Spleen (tissue), 11 donors: ENCODE measurements around the gene MUC4. TPM values are rescaled to one million over a fixed set of nuclear protein-coding genes. Genes with fewer than 3 reads are reported as not detected.

ENCODE experiments used
- DNase-seq: peaks from one replicate; pipeline ENCODE4 v3.0.0-alpha.2; 2020
- H3K27ac ChIP-seq, 8 donors: fragments of 200-600 bp; sonication (generic) in 7 of 8; 1 replicate in 4 of 8; 2 replicates in 4 of 8; pipeline versions ENCODE4 v1.5.0 to v1.8.0; 2016 to 2021; ENCODE audit warnings: inconsistent platforms in 4 of 8, mild to moderate bottlenecking in 4 of 8, moderate library complexity in 1 of 8
- H3K27me3 ChIP-seq, 7 donors: fragments of 200-600 bp; sonication (generic) in 6 of 7; replicated peaks in 1 of 7; 1 replicate in 4 of 7; 2 replicates in 3 of 7; pipeline versions ENCODE4 v1.5.0 to v1.8.0; 2016 to 2021; ENCODE audit warnings: inconsistent platforms in 3 of 7, mild to moderate bottlenecking in 1 of 7
- H3K36me3 ChIP-seq, 6 donors: fragments of 200-600 bp; sonication (generic) in 5 of 6; 1 replicate in 4 of 6; 2 replicates in 2 of 6; pipeline versions ENCODE4 v1.5.0 to v1.8.0; 2016 to 2021; ENCODE audit warnings: inconsistent platforms in 2 of 6
- H3K4me1 ChIP-seq, 6 donors: fragments of 200-600 bp; sonication (generic) in 5 of 6; 1 replicate in 3 of 6; 2 replicates in 3 of 6; pipeline versions ENCODE4 v1.5.0 to v1.8.0; 2016 to 2021; ENCODE audit warnings: inconsistent platforms in 3 of 6
- H3K4me3 ChIP-seq, 8 donors: fragments of 200-600 bp; sonication (generic) in 7 of 8; 1 replicate in 4 of 8; 2 replicates in 4 of 8; pipeline versions ENCODE4 v1.5.0 to v1.8.0; 2016 to 2021; ENCODE audit warnings: inconsistent platforms in 4 of 8, mild to moderate bottlenecking in 4 of 8, moderate library complexity in 2 of 8
- H3K9me3 ChIP-seq, 8 donors: fragments of 200-600 bp; sonication (generic) in 7 of 8; 1 replicate in 4 of 8; 2 replicates in 4 of 8; pipeline versions ENCODE4 v1.5.0 to v1.8.0; 2016 to 2021; ENCODE audit warnings: inconsistent platforms in 4 of 8
- CTCF ChIP-seq, 11 experiments: fragments of 200-600 bp in 7 of 11; fragments of 450-650 bp in 4 of 11; sonication (generic) in 4 of 11; IDR thresholded peaks in 8 of 11; conservative IDR thresholded peaks in 3 of 11; 1 replicate in 7 of 11; 2 replicates in 4 of 11; pipeline versions ENCODE4 v1.4.0 to v1.8.0; 2016 to 2021; ENCODE audit warnings: antibody characterized with exemption in 11 of 11, inconsistent platforms in 4 of 11, mild to moderate bottlenecking in 1 of 11
- POLR2A ChIP-seq, 3 donors: fragments of 450-650 bp; IDR thresholded peaks; one replicate each; pipeline ENCODE4 v1.5.1; 2017; ENCODE audit warnings: antibody characterized with exemption in 3 of 3, mild to moderate bottlenecking in 1 of 3
- POLR2AphosphoS5 ChIP-seq, 3 donors: sonication (generic); formaldehyde crosslinking; IDR thresholded peaks; one replicate each; pipeline ENCODE4 v1.5.1; 2017; ENCODE audit warnings: antibody characterized with exemption in 3 of 3
- WGBS, 5 donors: extraction: QIAGEN DNeasy Blood & Tissue Kit in 3 of 5; methylation state at CpG; one replicate each; pipeline versions ENCODE4 v1.1.5 to v1.1.7; 2013 to 2018; 5-methylcytosine and 5-hydroxymethylcytosine counted together
- intact Hi-C: fragments of 100-400 bp; cut with DNase I; formaldehyde crosslinking; loops from one replicate; pipeline ENCODE4 v1.15.0; 2023; ENCODE audit warnings: low total_unique reads
- polyA plus RNA-seq, 3 donors: library from polyadenylated mRNA; stranded (reverse); fragments of 200-250 nt; gene quantifications; one replicate each; pipeline ENCODE4 v1.2.1, GENCODE V29; 2013
- total RNA-seq, 7 donors: library from RNA; depleted of rRNA in 3 of 7; stranded (reverse); fragments of >200 nt in 3 of 7; fragmentation: NEBNext Ultra II Directional in 4 of 7; extraction: Animal tissue kit (Norgen Biotek cat#: 25700) in 4 of 7; gene quantifications; one replicate each; pipeline versions ENCODE4 v1.1.0 to v1.2.1, GENCODE V29; 2016 to 2021
- donor health status: healthy with polysubstance abuse.
- donor health status: DM: no; HTN: no; CAD: no; lungs with moderate emphysema.
- donor health status: DM: no; HTN: no; CAD: no.
- donor health status: Bipolar disorder and iron deficiency.
- donor health status: healthy.
- donor health status: DM: no; HTN: no; CAD: no.
- donor health status: DM: yes; HTN: yes; CAD: no.

MUC4 gene
- total and polyA plus RNA-seq, 10 donors = 0.02 to 0.03 TPM; not detected in 8

GRCh38 chr3:195703776-195704175 is 108.0 kb downstream of the MUC4 start:
- WGBS, 5 donors = 87 to 91% (median 90%) methylated on average over 5 of the region's 5 CpGs
- Histone ChIP-seq H3K4me1 (no peaks in the 10 kb centered on the region), H3K27me3 (no peaks in the 10 kb centered on the region), H3K36me3 (peaks cover 0 to 14% (median 4%) of the 10 kb centered on the region in 6 donors), H3K27ac (no peak overlapping the region), H3K4me3 (no peak overlapping the region), H3K9me3 (no peaks in the 10 kb centered on the region)
- no peak for DNase-seq
- TF ChIP-seq CTCF (IDR thresholded peaks at IDR 0.05 in 8 of 11, conservative IDR thresholded peaks at IDR 0.05 in 3 of 11) (no peak), POLR2A (IDR thresholded peaks at IDR 0.05) (no peak), POLR2AphosphoS5 (IDR thresholded peaks at IDR 0.05) (no peak)
- intact Hi-C loops = no loop called here

GRCh38 chr3:195701042-195701915 is 110.5 kb downstream of the MUC4 start:
- WGBS, 5 donors = 79 to 85% (median 83%) methylated on average over 9 of the region's 9 CpGs
- no peak for DNase-seq
- Histone ChIP-seq H3K4me1 (peaks cover 0 to 5% (median 0%) of the 10 kb centered on the region in 6 donors), H3K27ac (no peak overlapping the region), H3K9me3 (no peaks in the 10 kb centered on the region), H3K36me3 (peaks cover 0 to 23% (median 8%) of the 10 kb centered on the region in 6 donors), H3K27me3 (no peaks in the 10 kb centered on the region), H3K4me3 (no peak overlapping the region)
- TF ChIP-seq POLR2A (IDR thresholded peaks at IDR 0.05) (no peak), POLR2AphosphoS5 (IDR thresholded peaks at IDR 0.05) (peak in 1 of 3 donors; percentile 45)
- intact Hi-C loops = no loop called here

GRCh38 chr3:195700319-195700718 is 111.4 kb downstream of the MUC4 start:
- intact Hi-C loops = no loop called here
- 88 to 94% (median 92%) methylated on average over 5 of the region's 5 CpGs for WGBS, 5 donors
- Histone ChIP-seq H3K4me3 (no peak overlapping the region), H3K27me3 (no peaks in the 10 kb centered on the region), H3K36me3 (peaks cover 0 to 28% (median 8%) of the 10 kb centered on the region in 6 donors), H3K9me3 (no peaks in the 10 kb centered on the region), H3K4me1 (peaks cover 0 to 5% (median 0%) of the 10 kb centered on the region in 6 donors), H3K27ac (no peak overlapping the region)
- no peak for DNase-seq
- no peak for TF ChIP-seq POLR2AphosphoS5 (IDR thresholded peaks at IDR 0.05)
- no peak for TF ChIP-seq CTCF (IDR thresholded peaks at IDR 0.05 in 8 of 11, conservative IDR thresholded peaks at IDR 0.05 in 3 of 11)
- no peak for TF ChIP-seq POLR2A (IDR thresholded peaks at IDR 0.05)

- Histone ChIP-seq H3K36me3 (peaks cover 0 to 33% (median 10%) of the 10 kb centered on the region in 6 donors), H3K4me1 (peaks cover 0 to 5% (median 0%) of the 10 kb centered on the region in 6 donors), H3K4me3 (no peak overlapping the region), H3K27ac (no peak overlapping the region), H3K9me3 (peaks cover 0 to 4% (median 0%) of the 10 kb centered on the region in 8 donors), H3K27me3 (no peaks in the 10 kb centered on the region)
- intact Hi-C loops = no loop called here
- DNase-seq = no peak
- no peak for TF ChIP-seq CTCF (IDR thresholded peaks at IDR 0.05 in 8 of 11, conservative IDR thresholded peaks at IDR 0.05 in 3 of 11)
- TF ChIP-seq POLR2AphosphoS5 (IDR thresholded peaks at IDR 0.05) = no peak
- TF ChIP-seq POLR2A (IDR thresholded peaks at IDR 0.05) = no peak
- WGBS, 5 donors = 70 to 89% (median 84%) methylated on average over 6 of the region's 6 CpGs
These were observed 111.9 kb downstream of the MUC4 start for GRCh38 chr3:195699860-195700259.
